Measurements from ENCODE around the gene SPAG4. TPM values are rescaled to one million over a fixed set of nuclear protein-coding genes. Genes with fewer than 3 reads are reported as not detected.

The SPAG4 gene
- total and polyA plus RNA-seq, 10 donors = 2.5 to 32.1 (median 11.5) TPM

DNA sequence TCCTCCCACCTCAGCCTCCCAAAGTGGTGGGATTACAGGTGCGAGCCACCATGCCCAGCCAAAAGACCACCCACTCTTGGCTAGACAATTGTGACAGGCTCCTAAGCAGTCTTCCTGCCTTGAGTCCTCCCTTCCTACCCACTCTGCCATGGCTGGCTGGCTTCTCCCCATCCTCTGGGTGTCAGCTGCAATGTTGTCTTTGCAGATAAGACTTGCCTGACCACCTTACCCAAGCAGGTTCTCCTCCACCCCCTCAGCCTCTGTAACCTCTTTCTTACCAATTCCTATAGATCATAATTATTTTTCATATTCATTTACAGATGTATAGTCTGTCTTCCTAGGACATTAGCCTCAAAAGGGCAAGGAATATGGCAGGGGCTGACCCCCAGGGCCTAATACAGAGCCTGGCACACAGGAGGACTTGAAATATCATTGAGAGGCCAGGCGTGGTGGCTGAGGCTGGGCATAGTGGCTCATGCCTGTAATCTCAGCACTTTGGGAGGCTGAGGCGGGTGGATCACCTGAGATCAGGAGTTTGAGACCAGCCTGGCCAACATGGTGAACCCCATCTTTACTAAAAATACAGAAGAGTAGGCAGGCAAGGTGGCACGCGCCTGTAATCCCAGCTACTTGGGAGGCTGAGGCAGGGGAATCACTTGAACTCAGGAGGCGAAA is 28.7 kb upstream of the SPAG4 start:
- 90 to 96% (median 95%) methylated on average over 6 of the region's 6 CpGs for WGBS, 5 donors
- H3K27ac ChIP-seq = no peak overlapping the region
- DNase-seq = peak; percentile 2
- TF ChIP-seq POLR2A (IDR thresholded peaks at IDR 0.05) (no peak), POLR2AphosphoS5 (IDR thresholded peaks at IDR 0.05) (no peak)
- TF ChIP-seq, protein P1, sequence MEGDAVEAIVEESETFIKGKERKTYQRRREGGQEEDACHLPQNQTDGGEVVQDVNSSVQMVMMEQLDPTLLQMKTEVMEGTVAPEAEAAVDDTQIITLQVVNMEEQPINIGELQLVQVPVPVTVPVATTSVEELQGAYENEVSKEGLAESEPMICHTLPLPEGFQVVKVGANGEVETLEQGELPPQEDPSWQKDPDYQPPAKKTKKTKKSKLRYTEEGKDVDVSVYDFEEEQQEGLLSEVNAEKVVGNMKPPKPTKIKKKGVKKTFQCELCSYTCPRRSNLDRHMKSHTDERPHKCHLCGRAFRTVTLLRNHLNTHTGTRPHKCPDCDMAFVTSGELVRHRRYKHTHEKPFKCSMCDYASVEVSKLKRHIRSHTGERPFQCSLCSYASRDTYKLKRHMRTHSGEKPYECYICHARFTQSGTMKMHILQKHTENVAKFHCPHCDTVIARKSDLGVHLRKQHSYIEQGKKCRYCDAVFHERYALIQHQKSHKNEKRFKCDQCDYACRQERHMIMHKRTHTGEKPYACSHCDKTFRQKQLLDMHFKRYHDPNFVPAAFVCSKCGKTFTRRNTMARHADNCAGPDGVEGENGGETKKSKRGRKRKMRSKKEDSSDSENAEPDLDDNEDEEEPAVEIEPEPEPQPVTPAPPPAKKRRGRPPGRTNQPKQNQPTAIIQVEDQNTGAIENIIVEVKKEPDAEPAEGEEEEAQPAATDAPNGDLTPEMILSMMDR (IDR thresholded peaks at IDR 0.05 in 8 of 11, conservative IDR thresholded peaks at IDR 0.05 in 3 of 11) = no peak
- H3K4me3 ChIP-seq = no peak overlapping the region
- no peaks in the 10 kb centered on the region for H3K27me3 ChIP-seq (replicated peaks in 1 of 7)
- intact Hi-C loops (cut with DNase I; ENCODE audit: low total_unique reads) = no loop called here
- peaks cover 0 to 8% (median 4%) of the 10 kb centered on the region in 8 donors for H3K9me3 ChIP-seq
- H3K36me3 ChIP-seq = no peaks in the 10 kb centered on the region
- H3K4me1 ChIP-seq = no peaks in the 10 kb centered on the region

DNA sequence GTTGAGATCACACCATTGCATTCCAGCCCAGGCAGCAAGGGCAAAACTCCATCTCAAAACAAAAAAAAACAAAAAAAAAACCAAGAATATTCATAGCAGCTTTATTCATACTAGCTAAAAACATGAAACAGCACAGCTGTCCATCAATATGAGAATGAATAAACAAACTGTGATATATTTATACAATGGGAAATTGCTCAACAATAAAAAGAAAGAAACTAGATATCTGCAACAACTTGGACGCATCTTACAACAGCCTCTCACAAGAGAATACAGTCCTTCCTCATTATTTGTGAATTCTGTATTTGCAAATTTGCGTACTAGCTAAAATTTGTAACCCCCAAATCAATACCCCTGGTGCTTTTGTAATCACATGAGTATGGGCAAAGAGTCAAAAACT is 28.2 kb upstream of the SPAG4 start:
- Histone ChIP-seq H3K27ac (no peak overlapping the region), H3K9me3 (peaks cover 0 to 2% (median 0%) of the 10 kb centered on the region in 8 donors), H3K27me3 (replicated peaks in 1 of 7) (no peaks in the 10 kb centered on the region), H3K36me3 (no peaks in the 10 kb centered on the region), H3K4me1 (no peaks in the 10 kb centered on the region), H3K4me3 (no peak overlapping the region)
- no peak for DNase-seq
- WGBS, 5 donors = 64 to 89% (median 77%) methylated on average over 2 of the region's 2 CpGs
- intact Hi-C loops (cut with DNase I; ENCODE audit: low total_unique reads) = no loop called here
- TF ChIP-seq POLR2AphosphoS5 (IDR thresholded peaks at IDR 0.05) = no peak
- TF ChIP-seq, protein P1 (IDR thresholded peaks at IDR 0.05 in 8 of 11, conservative IDR thresholded peaks at IDR 0.05 in 3 of 11) = no peak
- no peak for TF ChIP-seq POLR2A (IDR thresholded peaks at IDR 0.05)

DNA sequence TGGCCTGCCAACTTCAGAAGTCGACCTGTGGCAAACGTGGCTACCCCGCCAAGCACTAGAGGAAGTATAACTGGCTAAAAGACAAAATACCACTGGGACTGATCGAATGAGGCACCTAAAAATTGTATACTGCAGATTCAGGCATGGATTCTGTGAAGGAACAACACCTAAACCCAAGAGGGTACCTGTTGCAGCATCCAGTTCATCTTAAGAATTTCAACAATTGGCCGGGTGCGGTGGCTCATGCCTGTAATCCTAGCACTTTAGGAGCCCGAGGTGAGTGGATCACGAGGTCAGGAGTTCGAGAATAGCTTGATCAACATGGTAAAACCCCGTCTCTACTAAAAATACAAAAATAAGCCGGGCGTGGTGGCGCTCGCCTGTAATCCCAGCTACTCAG is 27.2 kb upstream of the SPAG4 start:
- TF ChIP-seq POLR2A (IDR thresholded peaks at IDR 0.05) = no peak
- TF ChIP-seq, protein P1 (IDR thresholded peaks at IDR 0.05 in 8 of 11, conservative IDR thresholded peaks at IDR 0.05 in 3 of 11) = no peak
- no peak for TF ChIP-seq POLR2AphosphoS5 (IDR thresholded peaks at IDR 0.05)
- Histone ChIP-seq H3K9me3 (no peaks in the 10 kb centered on the region), H3K27me3 (replicated peaks in 1 of 7) (no peaks in the 10 kb centered on the region), H3K4me1 (no peaks in the 10 kb centered on the region), H3K4me3 (no peak overlapping the region), H3K36me3 (no peaks in the 10 kb centered on the region), H3K27ac (no peak overlapping the region)
- 90 to 93% (median 92%) methylated on average over 14 of the region's 14 CpGs for WGBS, 5 donors
- peak; percentile 9 for DNase-seq
- intact Hi-C loops (cut with DNase I; ENCODE audit: low total_unique reads) = no loop called here

DNA sequence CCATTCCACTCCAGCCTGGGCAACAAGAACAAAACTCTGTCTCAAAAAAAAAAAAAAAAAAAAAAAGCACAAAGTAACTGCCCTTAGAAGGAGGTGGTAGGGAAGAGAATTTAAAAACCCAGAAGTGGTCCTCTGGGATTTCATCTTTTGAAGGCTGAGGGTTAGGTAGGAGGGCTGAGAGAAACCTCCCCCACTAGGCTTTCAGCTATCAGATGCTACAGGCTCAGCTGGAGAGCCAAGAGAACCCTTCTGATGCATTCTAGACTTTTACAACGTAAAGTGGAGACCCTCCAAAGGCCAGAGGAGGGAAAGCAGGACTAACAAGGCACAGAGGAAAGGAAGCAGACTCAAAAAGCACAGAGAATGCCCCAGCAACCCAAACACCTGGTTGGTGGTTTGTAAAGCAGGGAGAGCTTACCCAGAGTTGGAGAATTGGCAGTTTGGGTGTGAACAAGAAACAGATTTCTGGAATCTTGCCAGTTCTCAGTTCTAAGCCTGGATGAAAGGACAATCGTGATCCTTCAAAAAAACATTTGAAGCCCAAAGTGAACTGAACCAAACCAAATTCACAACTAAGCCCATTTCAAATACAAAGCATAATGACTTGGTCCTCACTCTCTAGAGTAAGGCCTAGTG is 23.2 kb upstream of the SPAG4 start:
- intact Hi-C loops (cut with DNase I; ENCODE audit: low total_unique reads) = no loop called here
- H3K27me3 ChIP-seq (replicated peaks in 1 of 7) = no peaks in the 10 kb centered on the region
- TF ChIP-seq POLR2AphosphoS5 (IDR thresholded peaks at IDR 0.05) (no peak), POLR2A (IDR thresholded peaks at IDR 0.05) (no peak)
- TF ChIP-seq, protein P1 (IDR thresholded peaks at IDR 0.05 in 8 of 11, conservative IDR thresholded peaks at IDR 0.05 in 3 of 11) = no peak
- no peaks in the 10 kb centered on the region for H3K9me3 ChIP-seq
- no peak overlapping the region for H3K4me3 ChIP-seq
- DNase-seq = no peak
- H3K27ac ChIP-seq = no peak overlapping the region
- WGBS, 5 donors = 25 to 69% (median 38%) methylated on average over 2 of the region's 2 CpGs
- H3K36me3 ChIP-seq = no peaks in the 10 kb centered on the region
- no peaks in the 10 kb centered on the region for H3K4me1 ChIP-seq
